VCaP (cell line): ENCODE measurements around the gene UBFD1.
"Not testable (repeated sequence)": the region's sequence is repeated elsewhere in the genome, so short reads cannot be mapped to it uniquely, and the experiment has no call there.

Experiments
- H3K27ac ChIP-seq: fragments of 450-650 bp; 2 replicates; pipeline ENCODE4 v1.5.1; 2017
- CTCF ChIP-seq: fragments of 450-650 bp; conservative IDR thresholded peaks from 2 replicates; pipeline ENCODE4 v1.5.1; 2017; ENCODE audit warnings: mild to moderate bottlenecking, moderate library complexity

The UBFD1 gene

GRCh38 chr16:23573817-23574216 is 16.3 kb downstream of the UBFD1 start:
- H3K27ac ChIP-seq = no peak overlapping the region
- no peak for TF ChIP-seq CTCF

GRCh38 chr16:23575834-23576233 is 18.3 kb downstream of the UBFD1 start:
- H3K27ac ChIP-seq = no peak overlapping the region
- TF ChIP-seq CTCF = no peak

- H3K27ac ChIP-seq = no peak overlapping the region
- no peak for TF ChIP-seq CTCF
Observed at GRCh38 chr16:23577493-23577892, 20.0 kb downstream of the UBFD1 start.

- no peak for TF ChIP-seq CTCF
- no peak overlapping the region for H3K27ac ChIP-seq
Observed at GRCh38 chr16:23578101-23578830, 20.7 kb downstream of the UBFD1 start.

- no peak overlapping the region for H3K27ac ChIP-seq
- no peak for TF ChIP-seq CTCF
Observed at GRCh38 chr16:23579371-23579770, 21.8 kb downstream of the UBFD1 start.

GRCh38 chr16:23580391-23580790 is 22.9 kb downstream of the UBFD1 start:
- H3K27ac ChIP-seq = no peak overlapping the region
- no peak for TF ChIP-seq CTCF

- no peak for TF ChIP-seq CTCF
- H3K27ac ChIP-seq = no peak overlapping the region
Observed at GRCh38 chr16:23581764-23582163, 24.2 kb downstream of the UBFD1 start.

- not testable (repeated sequence) for H3K27ac ChIP-seq
Observed at GRCh38 chr16:23583271-23583670, 25.7 kb downstream of the UBFD1 start.
